HEK293T (cell line): ENCODE results near the gene JAKMIP2.

Experiments used
- BHLHE40 ChIP-seq: fragments of 450-650 bp; IDR thresholded peaks from 2 replicates; pipeline ENCODE4 v1.6.1; 2016; ENCODE audit warnings: mild to moderate bottlenecking, moderate library complexity, borderline replicate concordance
- ELF4 ChIP-seq: fragments of 450-650 bp; IDR thresholded peaks from 2 replicates; pipeline ENCODE4 v1.6.1; 2017; ENCODE audit warnings: antibody characterized with exemption

GRCh38 chr5:147733075-147733474, 49.5 kb downstream of the JAKMIP2 start:
- TF ChIP-seq ELF4 (no peak), BHLHE40 (no peak)
